ENCODE measurements around the gene FOXL3. TPM values are rescaled to one million over a fixed set of nuclear protein-coding genes. Genes with fewer than 3 reads are reported as not detected.

The FOXL3 gene
- total RNA-seq, 4 donors from 2014 or later: not detected

DNA sequence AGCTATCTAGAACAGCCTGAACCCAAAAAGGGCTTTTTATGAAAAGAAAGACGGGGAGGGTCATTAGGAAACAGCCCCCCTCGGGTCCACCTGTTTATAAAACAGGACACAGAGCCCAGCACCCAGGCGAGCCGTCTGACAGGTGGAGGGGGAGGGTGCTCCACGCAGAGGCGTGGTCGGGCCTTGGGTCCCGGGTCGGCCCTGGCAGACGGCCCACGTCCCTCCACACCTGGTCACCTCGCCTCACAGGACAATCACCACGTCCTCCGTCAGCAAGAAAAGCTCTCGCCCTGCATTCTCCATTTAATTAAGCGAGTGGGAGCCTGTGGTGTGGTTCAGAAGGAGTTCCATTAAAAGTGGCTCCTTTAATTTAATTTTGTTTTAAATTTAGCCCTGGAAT is 42.3 kb upstream of the FOXL3 start:
- 75% methylated on average over 14 of the region's 16 CpGs for WGBS
- Histone ChIP-seq H3K36me3 (peaks cover 40 to 86% (median 80%) of the 10 kb centered on the region in 4 donors), H3K27ac (replicated peaks in 1 of 4) (no peak overlapping the region), H3K27me3 (no peaks in the 10 kb centered on the region), H3K9me3 (no peaks in the 10 kb centered on the region), H3K4me1 (peaks cover 0 to 20% (median 10%) of the 10 kb centered on the region in 4 donors), H3K4me3 (no peak overlapping the region)
- no peak for DNase-seq (ENCODE audit: extremely low spot score)
- TF ChIP-seq POLR2AphosphoS5 (IDR thresholded peaks at IDR 0.05) (no peak), EP300 (IDR thresholded peaks at IDR 0.05) (no peak), POLR2A (IDR thresholded peaks at IDR 0.05; ENCODE audit: low read depth) (no peak), CTCF (IDR thresholded peaks at IDR 0.05) (no peak)
- intact Hi-C loops (cut with DNase I): no loop called here

- Histone ChIP-seq H3K27ac (replicated peaks in 1 of 4) (no peak overlapping the region), H3K36me3 (peaks cover 46 to 97% (median 91%) of the 10 kb centered on the region in 4 donors)
- intact Hi-C loops (cut with DNase I): no loop called here
These were observed 41.1 kb upstream of the FOXL3 start for GRCh38 chr7:248732-249435.

DNA sequence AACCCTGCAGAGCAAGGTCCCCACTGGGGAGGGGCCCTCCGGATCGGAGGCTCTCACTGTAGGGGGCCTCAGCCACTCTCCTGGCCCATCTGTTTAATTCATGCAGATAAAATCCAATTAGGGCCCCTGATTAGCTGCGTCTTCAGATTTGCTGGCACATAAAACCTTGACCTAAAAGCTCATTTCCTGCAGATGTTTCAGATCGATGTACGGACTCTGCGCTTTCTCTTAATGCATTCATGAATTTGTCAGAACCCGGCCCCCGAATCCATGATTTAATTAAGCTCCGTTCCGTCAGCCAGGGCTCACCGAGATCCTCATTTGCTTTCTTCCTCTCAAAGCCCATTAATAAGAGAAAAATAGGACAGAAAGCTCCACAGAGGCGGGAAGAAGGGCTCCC is 40.0 kb upstream of the FOXL3 start:
- no peak for DNase-seq (ENCODE audit: extremely low spot score)
- no peak overlapping the region for H3K27ac ChIP-seq (replicated peaks in 1 of 4)
- intact Hi-C loops (cut with DNase I): no loop called here
- H3K27me3 ChIP-seq: no peaks in the 10 kb centered on the region
- H3K9me3 ChIP-seq: no peaks in the 10 kb centered on the region
- peaks cover 57 to 100% (median 97%) of the 10 kb centered on the region in 4 donors for H3K36me3 ChIP-seq
- H3K4me3 ChIP-seq: no peak overlapping the region
- H3K4me1 ChIP-seq: peaks cover 0 to 9% (median 3%) of the 10 kb centered on the region in 4 donors
- 80% methylated on average over 12 of the region's 12 CpGs for WGBS
- TF ChIP-seq POLR2AphosphoS5 (IDR thresholded peaks at IDR 0.05) (no peak), EP300 (IDR thresholded peaks at IDR 0.05) (no peak), CTCF (IDR thresholded peaks at IDR 0.05) (no peak), POLR2A (IDR thresholded peaks at IDR 0.05; ENCODE audit: low read depth) (no peak)

More at GRCh38 chr7:248732-249435, 41.1 kb upstream of the FOXL3 start:
- H3K4me3 ChIP-seq: no peak overlapping the region
- no peaks in the 10 kb centered on the region for H3K27me3 ChIP-seq
- DNase-seq (ENCODE audit: extremely low spot score): no peak
- WGBS: 86% methylated on average over 19 of the region's 20 CpGs
- H3K4me1 ChIP-seq: peaks cover 0 to 20% (median 10%) of the 10 kb centered on the region in 4 donors
- H3K9me3 ChIP-seq: no peaks in the 10 kb centered on the region
- TF ChIP-seq CTCF (IDR thresholded peaks at IDR 0.05) (no peak), EP300 (IDR thresholded peaks at IDR 0.05) (no peak), POLR2A (IDR thresholded peaks at IDR 0.05; ENCODE audit: low read depth) (no peak), POLR2AphosphoS5 (IDR thresholded peaks at IDR 0.05) (no peak)

DNA sequence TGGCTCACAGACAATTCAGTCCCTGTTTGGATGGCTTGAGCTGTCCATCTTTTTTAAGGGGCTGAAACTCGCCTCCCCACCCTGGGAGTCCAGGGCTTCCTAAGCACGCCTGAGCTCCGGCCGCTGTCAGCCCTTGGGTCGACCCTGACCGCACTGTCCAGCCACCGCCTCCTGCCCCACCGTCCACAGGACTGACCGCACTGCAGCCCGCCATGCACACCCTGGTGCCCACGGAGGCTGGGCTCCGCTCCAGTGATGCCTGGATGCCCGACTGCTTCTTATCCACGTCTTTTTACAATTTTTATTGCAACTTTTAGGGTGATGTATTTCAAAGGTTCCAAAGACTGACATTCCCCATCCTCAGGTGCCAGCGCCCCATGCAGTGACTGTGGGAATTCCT is 39.4 kb upstream of the FOXL3 start:
- intact Hi-C loops (cut with DNase I): no loop called here
- DNase-seq (ENCODE audit: extremely low spot score): no peak
- Histone ChIP-seq H3K36me3 (peaks cover 59 to 100% (median 97%) of the 10 kb centered on the region in 4 donors), H3K27ac (replicated peaks in 1 of 4) (no peak overlapping the region), H3K9me3 (no peaks in the 10 kb centered on the region), H3K27me3 (no peaks in the 10 kb centered on the region), H3K4me1 (peaks cover 0 to 3% (median 0%) of the 10 kb centered on the region in 4 donors), H3K4me3 (no peak overlapping the region)
- TF ChIP-seq CTCF (IDR thresholded peaks at IDR 0.05): no peak
- TF ChIP-seq POLR2A (IDR thresholded peaks at IDR 0.05; ENCODE audit: low read depth): no peak
- no peak for TF ChIP-seq POLR2AphosphoS5 (IDR thresholded peaks at IDR 0.05)
- no peak for TF ChIP-seq EP300 (IDR thresholded peaks at IDR 0.05)
- 90% methylated on average over 15 of the region's 15 CpGs for WGBS
